GM19099 (cell line): ENCODE measurements around the gene KCNQ1.

Source experiments
- POLR2A ChIP-seq: IDR thresholded peaks from 3 replicates; pipeline ENCODE4 v1.6.1; 2011; ENCODE audit warnings: low read depth; ENCODE audit not compliant: insufficient read length; ENCODE audit errors: extremely low read depth

Gene KCNQ1

GRCh38 chr11:2590131-2590964, 145.5 kb downstream of the KCNQ1 start:
- no peak for TF ChIP-seq POLR2A

GRCh38 chr11:2590965-2591754, 146.4 kb downstream of the KCNQ1 start:
- no peak for TF ChIP-seq POLR2A

- no peak for TF ChIP-seq POLR2A
Observed at GRCh38 chr11:2591805-2592204, 147.0 kb downstream of the KCNQ1 start.

- no peak for TF ChIP-seq POLR2A
Observed at GRCh38 chr11:2592559-2593392, 148.0 kb downstream of the KCNQ1 start.

GRCh38 chr11:2593393-2593950, 148.7 kb downstream of the KCNQ1 start:
- TF ChIP-seq POLR2A, result no peak

- no peak for TF ChIP-seq POLR2A
Observed at GRCh38 chr11:2594267-2594666, 149.5 kb downstream of the KCNQ1 start.

- no peak for TF ChIP-seq POLR2A
Observed at GRCh38 chr11:2595204-2595603, 150.4 kb downstream of the KCNQ1 start.

GRCh38 chr11:2599561-2600189, 154.9 kb downstream of the KCNQ1 start:
- no peak for TF ChIP-seq POLR2A

GRCh38 chr11:2609345-2609744, 164.5 kb downstream of the KCNQ1 start:
- no peak for TF ChIP-seq POLR2A

GRCh38 chr11:2612884-2613571, 168.2 kb downstream of the KCNQ1 start:
- no peak for TF ChIP-seq POLR2A

- TF ChIP-seq POLR2A, result no peak
Observed at GRCh38 chr11:2621894-2622293, 177.1 kb downstream of the KCNQ1 start.

- no peak for TF ChIP-seq POLR2A
Observed at GRCh38 chr11:2625183-2625582, 180.4 kb downstream of the KCNQ1 start.

- TF ChIP-seq POLR2A, result no peak
Observed at GRCh38 chr11:2630679-2631078, 185.9 kb downstream of the KCNQ1 start.

GRCh38 chr11:2631161-2631560, 186.4 kb downstream of the KCNQ1 start:
- no peak for TF ChIP-seq POLR2A
